Adrenal gland (tissue), 12 donors: Measurements from ENCODE around the gene FIBIN. TPM values are rescaled to one million over a fixed set of nuclear protein-coding genes. Genes with fewer than 3 reads are reported as not detected.

Experiments
- polyA plus RNA-seq, 3 donors: library from polyadenylated mRNA; stranded (reverse); fragments of 200-250 nt in 2 of 3; fragments of 350-450 nt in 1 of 3; fragmentation: Illumina TruSeq in 1 of 3; extraction: RNeasy Lipid Tissue Mini Kit (QIAGEN cat#74804) in 1 of 3; gene quantifications; one replicate each; pipeline ENCODE4 v1.2.3, GENCODE V29; 2013 to 2014
- total RNA-seq, 9 donors: library from RNA; depleted of rRNA in 4 of 9; stranded (reverse); fragments of >200 nt in 4 of 9; fragments of 120-200 nt in 1 of 9; fragmentation: NEBNext Ultra II Directional in 1 of 9; extraction: Animal tissue kit (Norgen Biotek cat#: 25700) in 1 of 9; gene quantifications; one replicate each; pipeline versions ENCODE4 v1.1.0 to v1.2.4, GENCODE V29; 2013 to 2023
- donor health status: healthy with polysubstance abuse.
- donor health status: Bipolar disorder and iron deficiency.
- donor health status: DM: yes; HTN: yes; CAD: no.
- donor health status: DM: no; HTN: no; CAD: no.
- donor health status: DM: no; HTN: no; CAD: no.
- donor health status: DM: yes; HTN: yes; CAD: no.

FIBIN gene
- total and polyA plus RNA-seq, 12 donors, result 1.4 to 11.1 (median 3.9) TPM

Other genes with a start within 250 kb of the FIBIN start
- gene BBOX1, start 46.7 kb downstream of the FIBIN start, total RNA-seq, result under 1 TPM in 1 of 9 donors, not detected in 8; 0.28 TPM
- not detected for gene BBOX1, start 46.7 kb downstream of the FIBIN start, polyA plus RNA-seq